ENCODE results near the gene TRIO.

DNA sequence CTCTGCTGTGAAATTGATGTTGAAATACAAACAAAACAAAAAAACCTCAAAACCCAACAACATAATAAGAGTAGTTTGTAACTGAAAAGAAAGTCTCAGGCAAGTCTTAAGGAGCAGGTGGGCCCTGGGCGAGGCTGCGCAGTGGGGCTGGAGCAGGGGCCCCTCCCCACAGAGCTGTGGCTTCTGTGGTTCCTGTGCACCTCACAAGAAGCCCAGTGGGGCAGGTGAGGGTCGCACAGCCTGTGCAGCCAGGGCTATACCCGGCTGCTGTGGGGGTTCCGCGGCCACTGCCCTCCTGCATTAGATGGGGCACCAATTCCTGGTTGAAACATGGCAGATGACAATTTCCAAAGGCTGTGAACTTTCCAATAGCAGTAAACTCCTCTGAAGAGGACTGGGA lies 75.3 kb downstream of the TRIO start:
- TF ChIP-seq, protein P1, sequence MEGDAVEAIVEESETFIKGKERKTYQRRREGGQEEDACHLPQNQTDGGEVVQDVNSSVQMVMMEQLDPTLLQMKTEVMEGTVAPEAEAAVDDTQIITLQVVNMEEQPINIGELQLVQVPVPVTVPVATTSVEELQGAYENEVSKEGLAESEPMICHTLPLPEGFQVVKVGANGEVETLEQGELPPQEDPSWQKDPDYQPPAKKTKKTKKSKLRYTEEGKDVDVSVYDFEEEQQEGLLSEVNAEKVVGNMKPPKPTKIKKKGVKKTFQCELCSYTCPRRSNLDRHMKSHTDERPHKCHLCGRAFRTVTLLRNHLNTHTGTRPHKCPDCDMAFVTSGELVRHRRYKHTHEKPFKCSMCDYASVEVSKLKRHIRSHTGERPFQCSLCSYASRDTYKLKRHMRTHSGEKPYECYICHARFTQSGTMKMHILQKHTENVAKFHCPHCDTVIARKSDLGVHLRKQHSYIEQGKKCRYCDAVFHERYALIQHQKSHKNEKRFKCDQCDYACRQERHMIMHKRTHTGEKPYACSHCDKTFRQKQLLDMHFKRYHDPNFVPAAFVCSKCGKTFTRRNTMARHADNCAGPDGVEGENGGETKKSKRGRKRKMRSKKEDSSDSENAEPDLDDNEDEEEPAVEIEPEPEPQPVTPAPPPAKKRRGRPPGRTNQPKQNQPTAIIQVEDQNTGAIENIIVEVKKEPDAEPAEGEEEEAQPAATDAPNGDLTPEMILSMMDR (IDR thresholded peaks at IDR 0.05), result no peak
- TF ChIP-seq POLR2A (IDR thresholded peaks at IDR 0.05), result no peak
